GM12892 (cell line): ENCODE measurements around the gene CCNE1.

Source experiments
- POLR2A ChIP-seq: IDR thresholded peaks from 2 replicates; pipeline ENCODE4 v1.6.1; 2011; ENCODE audit warnings: low read depth, low read length, control low read depth
- POLR2AphosphoS5 ChIP-seq: IDR thresholded peaks from 2 replicates; pipeline ENCODE4 v1.6.1; 2011; ENCODE audit warnings: low read depth, low read length, control low read depth
- TAF1 ChIP-seq: IDR thresholded peaks from 2 replicates; pipeline ENCODE4 v1.6.1; 2011; ENCODE audit warnings: low read depth, mild to moderate bottlenecking, control low read depth, low read length, borderline replicate concordance

- TF ChIP-seq POLR2AphosphoS5 = no peak
- TF ChIP-seq POLR2A = no peak
- TF ChIP-seq TAF1 = no peak
Observed at GRCh38 chr19:29843180-29844051, 31.6 kb downstream of the CCNE1 start.
